GM10266 (cell line): ENCODE measurements around the gene KLHL12.

Source experiments
- DNase-seq: peaks from one replicate; pipeline ENCODE4 v3.0.0; 2012; ENCODE audit errors: extremely low spot score
- TF ChIP-seq, protein P1 (sequence below): IDR thresholded peaks from 2 replicates; pipeline ENCODE4 v1.5.1; 2012; ENCODE audit warnings: mild to moderate bottlenecking, low read depth; ENCODE audit not compliant: control insufficient read depth, insufficient read depth; ENCODE audit errors: missing control alignments

KLHL12 gene

DNA sequence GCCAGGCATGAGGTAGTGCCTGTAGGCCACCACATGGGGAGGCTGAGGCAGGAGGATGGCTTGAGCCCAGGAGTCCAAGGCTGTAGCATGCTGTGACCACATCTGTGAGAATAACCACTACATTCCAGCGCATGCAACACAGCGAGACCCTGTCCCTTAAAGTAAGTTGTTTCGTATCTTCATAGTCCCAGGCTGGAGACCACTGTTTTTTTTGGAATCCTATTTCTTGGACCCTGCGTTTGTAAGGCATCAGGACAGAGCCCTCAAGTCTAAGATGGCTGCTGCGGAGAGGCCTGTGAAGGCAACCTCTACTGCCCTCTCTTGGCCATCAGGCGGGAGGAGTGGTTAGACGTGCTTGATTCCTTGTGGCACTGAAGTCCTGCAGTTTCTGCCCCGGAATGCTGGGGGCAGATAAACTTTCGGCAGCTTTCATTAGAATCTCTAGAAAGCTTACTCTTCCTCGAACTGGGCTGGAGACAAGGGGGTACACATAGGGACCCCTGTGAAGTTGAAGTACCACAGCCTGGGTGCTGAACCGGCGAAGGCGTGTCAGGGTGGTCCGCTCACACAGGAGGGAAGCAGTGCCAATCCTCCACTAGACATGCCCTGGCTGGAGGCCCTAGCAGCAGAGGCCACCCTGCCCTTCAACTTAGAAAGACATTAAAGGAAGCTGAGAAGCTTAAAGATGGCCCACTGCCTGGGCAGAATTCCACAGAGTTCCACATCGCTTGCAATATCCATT lies 74.7 kb downstream of the KLHL12 start:
- DNase-seq = peak; percentile 71
- TF ChIP-seq, protein P1, sequence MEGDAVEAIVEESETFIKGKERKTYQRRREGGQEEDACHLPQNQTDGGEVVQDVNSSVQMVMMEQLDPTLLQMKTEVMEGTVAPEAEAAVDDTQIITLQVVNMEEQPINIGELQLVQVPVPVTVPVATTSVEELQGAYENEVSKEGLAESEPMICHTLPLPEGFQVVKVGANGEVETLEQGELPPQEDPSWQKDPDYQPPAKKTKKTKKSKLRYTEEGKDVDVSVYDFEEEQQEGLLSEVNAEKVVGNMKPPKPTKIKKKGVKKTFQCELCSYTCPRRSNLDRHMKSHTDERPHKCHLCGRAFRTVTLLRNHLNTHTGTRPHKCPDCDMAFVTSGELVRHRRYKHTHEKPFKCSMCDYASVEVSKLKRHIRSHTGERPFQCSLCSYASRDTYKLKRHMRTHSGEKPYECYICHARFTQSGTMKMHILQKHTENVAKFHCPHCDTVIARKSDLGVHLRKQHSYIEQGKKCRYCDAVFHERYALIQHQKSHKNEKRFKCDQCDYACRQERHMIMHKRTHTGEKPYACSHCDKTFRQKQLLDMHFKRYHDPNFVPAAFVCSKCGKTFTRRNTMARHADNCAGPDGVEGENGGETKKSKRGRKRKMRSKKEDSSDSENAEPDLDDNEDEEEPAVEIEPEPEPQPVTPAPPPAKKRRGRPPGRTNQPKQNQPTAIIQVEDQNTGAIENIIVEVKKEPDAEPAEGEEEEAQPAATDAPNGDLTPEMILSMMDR = peak; percentile 70

DNA sequence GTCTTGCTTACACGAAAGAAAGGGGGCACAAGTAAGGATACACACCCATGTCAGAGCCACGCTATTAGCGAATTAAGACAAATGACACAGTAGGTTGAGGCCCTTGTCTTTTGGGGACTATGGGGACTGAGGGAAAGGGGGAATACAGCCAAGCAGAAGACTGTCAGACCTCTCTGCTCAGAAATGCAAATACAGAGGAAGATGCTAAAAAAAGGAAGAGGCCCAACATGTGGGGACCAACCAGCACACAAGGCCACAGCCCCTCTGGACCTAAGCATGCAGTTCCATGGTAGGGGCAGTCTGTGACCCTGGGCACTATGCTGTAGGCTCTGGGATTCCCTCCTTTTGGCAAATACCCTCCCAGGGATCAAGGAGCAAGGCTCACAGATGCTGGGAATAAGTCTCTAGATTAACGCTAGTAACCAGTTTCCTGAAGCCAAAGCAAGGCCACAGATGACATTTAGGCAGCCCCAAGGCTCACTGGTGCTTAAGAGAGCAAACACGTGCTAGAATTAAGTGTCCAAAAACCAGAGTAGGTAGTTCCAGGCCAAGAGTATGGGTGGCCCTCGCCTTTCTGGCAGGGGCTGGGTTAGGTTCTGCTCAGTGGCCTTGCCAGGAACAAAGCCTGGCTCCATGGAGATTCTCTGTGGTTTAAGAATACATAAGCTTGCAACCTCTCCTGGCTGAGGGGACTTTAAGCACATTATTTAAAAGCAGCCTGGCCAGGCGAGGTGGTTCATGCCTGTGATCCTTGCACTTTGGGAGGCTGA lies 76.3 kb downstream of the KLHL12 start:
- DNase-seq = no peak
- TF ChIP-seq, protein P1 = no peak

DNA sequence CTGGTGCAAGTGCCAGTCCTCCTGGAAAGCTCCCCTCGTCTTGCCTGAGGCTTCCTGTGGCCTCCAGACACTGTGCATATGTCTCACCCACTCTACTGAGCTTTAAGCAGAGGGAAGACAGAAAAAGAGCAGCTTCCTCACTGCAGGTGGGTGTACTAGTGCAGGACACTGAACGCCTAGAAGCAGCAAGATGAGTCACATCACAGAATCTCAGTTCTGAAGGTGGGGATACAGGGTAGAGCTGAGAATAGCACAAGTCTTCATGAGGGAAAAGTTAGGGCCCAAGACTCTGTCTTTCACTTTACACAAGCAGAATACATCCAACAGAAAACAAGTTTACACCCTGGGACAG lies 78.9 kb downstream of the KLHL12 start:
- peak; percentile 63 for DNase-seq
- TF ChIP-seq, protein P1 = no peak

DNA sequence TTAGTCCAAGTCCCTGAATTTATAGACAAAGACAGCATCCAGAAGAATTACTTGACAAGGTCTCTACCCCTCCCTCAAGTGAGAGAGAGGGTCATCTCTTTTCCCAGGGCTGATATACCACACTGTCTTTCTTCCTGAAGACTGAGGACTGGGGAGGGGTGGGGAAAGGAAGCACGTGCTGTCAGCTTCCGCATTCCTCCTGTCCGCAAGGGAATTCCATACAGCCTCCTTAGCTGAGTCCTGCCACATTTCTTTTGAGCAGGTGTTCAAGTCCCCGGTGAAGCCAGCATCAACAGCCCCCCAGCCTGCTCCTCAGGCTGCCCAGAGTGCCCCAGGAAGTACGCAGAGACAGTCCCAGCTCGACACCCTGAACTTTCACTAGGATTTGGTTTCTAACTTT lies 82.1 kb downstream of the KLHL12 start:
- TF ChIP-seq, protein P1 = no peak
- no peak for DNase-seq

DNA sequence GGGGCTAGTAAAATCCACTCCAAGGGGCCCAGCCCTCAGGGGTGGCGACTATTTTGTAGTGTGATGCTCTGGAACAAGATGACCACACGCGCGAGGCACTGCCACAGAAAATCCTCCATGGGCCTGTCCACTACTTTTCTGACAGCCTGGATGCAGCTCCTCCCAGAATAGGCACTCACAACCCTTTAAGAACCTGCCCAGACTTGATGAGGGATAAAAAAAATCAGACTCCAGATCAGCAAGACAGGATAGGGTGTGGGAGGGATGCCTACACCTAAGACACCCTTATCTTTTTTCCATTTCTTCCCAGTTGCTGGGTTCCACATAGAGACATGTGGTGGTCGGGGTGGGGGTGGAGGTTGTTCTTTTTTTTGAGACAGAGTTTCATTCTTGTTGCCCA lies 82.8 kb downstream of the KLHL12 start:
- no peak for DNase-seq
- TF ChIP-seq, protein P1 = no peak

DNA sequence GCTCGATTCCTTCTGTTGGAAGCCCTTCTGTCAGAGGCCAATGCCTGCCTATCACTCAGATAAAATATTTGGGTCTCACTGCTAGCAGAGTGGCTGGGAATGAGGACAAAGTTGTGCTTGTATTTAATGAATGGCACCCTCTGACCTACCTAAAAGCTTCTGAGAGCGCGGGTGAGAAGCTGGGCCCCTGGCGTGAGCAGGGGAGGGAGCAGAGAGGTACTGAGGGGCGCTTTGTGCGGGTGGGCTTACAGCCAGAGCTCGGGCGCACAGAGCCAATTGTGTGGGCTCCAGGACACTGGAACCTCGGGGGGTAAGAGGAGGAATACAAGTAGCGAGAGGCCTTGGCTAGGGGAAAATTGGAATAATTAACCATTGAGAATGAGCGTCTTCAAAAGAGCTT lies 84.0 kb downstream of the KLHL12 start:
- TF ChIP-seq, protein P1 = no peak
- no peak for DNase-seq
